HG03520 (cell line): Measurements from ENCODE around the gene DNAJC11.
"Not testable (repeated sequence)": the region's sequence is repeated elsewhere in the genome, so short reads cannot be mapped to it uniquely, and the experiment has no call there.

Experiments
- ATAC-seq: cut with Tn5 transposase; IDR thresholded peaks from one replicate; pipeline ENCODE4 v1.9.1; 2021; ENCODE audit warnings: mild to moderate bottlenecking, moderate library complexity; ENCODE audit not compliant: unreplicated experiment

The DNAJC11 gene

GRCh38 chr1:6699915-6700314 lies 1.7 kb downstream of the DNAJC11 start:
- not testable (repeated sequence) for ATAC-seq

- ATAC-seq: no peak
Observed at GRCh38 chr1:6695868-6696267, 5.7 kb downstream of the DNAJC11 start.

GRCh38 chr1:6694121-6694713 lies 7.4 kb downstream of the DNAJC11 start:
- ATAC-seq: no peak

GRCh38 chr1:6692956-6693355 lies 8.7 kb downstream of the DNAJC11 start:
- ATAC-seq: no peak

- ATAC-seq: no peak
Observed at GRCh38 chr1:6691507-6691906, 10.1 kb downstream of the DNAJC11 start.

GRCh38 chr1:6690186-6690585 lies 11.4 kb downstream of the DNAJC11 start:
- no peak for ATAC-seq

- no peak for ATAC-seq
Observed at GRCh38 chr1:6688757-6689156, 12.9 kb downstream of the DNAJC11 start.

- ATAC-seq: no peak
Observed at GRCh38 chr1:6688001-6688400, 13.6 kb downstream of the DNAJC11 start.

- no peak for ATAC-seq
Observed at GRCh38 chr1:6686294-6686693, 15.3 kb downstream of the DNAJC11 start.

GRCh38 chr1:6685381-6685780 lies 16.2 kb downstream of the DNAJC11 start:
- no peak for ATAC-seq

- no peak for ATAC-seq
Observed at GRCh38 chr1:6683434-6683833, 18.2 kb downstream of the DNAJC11 start.

- no peak for ATAC-seq
Observed at GRCh38 chr1:6675941-6676340, 25.7 kb downstream of the DNAJC11 start.

- ATAC-seq: no peak
Observed at GRCh38 chr1:6674771-6675170, 26.8 kb downstream of the DNAJC11 start.

GRCh38 chr1:6673816-6674398 lies 27.7 kb downstream of the DNAJC11 start:
- ATAC-seq: no peak

GRCh38 chr1:6672558-6672957 lies 29.1 kb downstream of the DNAJC11 start:
- ATAC-seq: no peak

GRCh38 chr1:6668503-6668902 lies 33.1 kb downstream of the DNAJC11 start:
- no peak for ATAC-seq

GRCh38 chr1:6667139-6667538 lies 34.5 kb downstream of the DNAJC11 start:
- ATAC-seq: no peak

- no peak for ATAC-seq
Observed at GRCh38 chr1:6666696-6667095, 34.9 kb downstream of the DNAJC11 start.

- ATAC-seq: not testable (repeated sequence)
Observed at GRCh38 chr1:6662468-6662867, 39.1 kb downstream of the DNAJC11 start.

- no peak for ATAC-seq
Observed at GRCh38 chr1:6660415-6661049, 41.1 kb downstream of the DNAJC11 start.

GRCh38 chr1:6658359-6659060 lies 43.1 kb downstream of the DNAJC11 start:
- ATAC-seq: no peak

GRCh38 chr1:6657138-6657537 lies 44.5 kb downstream of the DNAJC11 start:
- no peak for ATAC-seq
